H9 (cell line): ENCODE data around the gene KMT2C. TPM values are rescaled to one million over a fixed set of nuclear protein-coding genes. Genes with fewer than 3 reads are reported as not detected.

Experiments used
- DNase-seq: peaks from one replicate; pipeline ENCODE4 v3.0.0-alpha.2; 2017
- H2AFZ ChIP-seq: one replicate; pipeline ENCODE4 v1.6.1; 2013; ENCODE audit warnings: mild to moderate bottlenecking, low read length, control low read depth, moderate library complexity
- H2AK5ac ChIP-seq: 2 replicates; pipeline ENCODE4 v1.6.1; 2013; ENCODE audit warnings: low read length, control low read depth, mixed read lengths; ENCODE audit not compliant: insufficient read length
- H2BK120ac ChIP-seq: one replicate; pipeline ENCODE4 v1.6.1; 2013; ENCODE audit warnings: low read depth, mild to moderate bottlenecking, low read length, control low read depth, inconsistent platforms; ENCODE audit not compliant: poor library complexity, severe bottlenecking
- H2BK12ac ChIP-seq: 2 replicates; pipeline ENCODE4 v1.6.1; 2013; ENCODE audit warnings: low read length, control low read depth, mixed read lengths, low read depth; ENCODE audit not compliant: insufficient read length
- H2BK15ac ChIP-seq: 2 replicates; pipeline ENCODE4 v1.6.1; 2013; ENCODE audit warnings: low read depth, low read length, control low read depth
- H2BK20ac ChIP-seq: one replicate; pipeline ENCODE4 v1.6.1; 2013; ENCODE audit warnings: low read depth, mild to moderate bottlenecking, low read length, control low read depth, inconsistent platforms; ENCODE audit not compliant: poor library complexity, severe bottlenecking
- H2BK5ac ChIP-seq: 2 replicates; pipeline ENCODE4 v1.6.1; 2013; ENCODE audit warnings: low read length, control low read depth, mixed read lengths; ENCODE audit not compliant: insufficient read length
- H3K14ac ChIP-seq: 2 replicates; pipeline ENCODE4 v1.6.1; 2013; ENCODE audit warnings: low read length, control low read depth; ENCODE audit not compliant: insufficient read depth
- H3K18ac ChIP-seq: 2 replicates; pipeline ENCODE4 v1.6.1; 2013; ENCODE audit warnings: low read depth, mild to moderate bottlenecking, mixed read lengths, low read length, control low read depth; ENCODE audit not compliant: insufficient read length
- H3K23ac ChIP-seq: 2 replicates; pipeline ENCODE4 v1.6.1; 2013; ENCODE audit warnings: low read length, control low read depth, mixed read lengths, low read depth; ENCODE audit not compliant: insufficient read length
- H3K23me2 ChIP-seq: 2 replicates; pipeline ENCODE4 v1.6.1; 2013; ENCODE audit warnings: low read depth, mild to moderate bottlenecking, mixed read lengths, low read length, control low read depth; ENCODE audit not compliant: insufficient read length, poor library complexity, severe bottlenecking
- H3K27ac ChIP-seq: 2 replicates; pipeline ENCODE4 v1.5.1; 2013; ENCODE audit warnings: low read length, control low read depth, mixed read lengths, low read depth; ENCODE audit not compliant: insufficient read length
- H3K27me3 ChIP-seq: 2 replicates; pipeline ENCODE4 v1.6.1; 2013; ENCODE audit warnings: low read length, control low read depth, inconsistent platforms; ENCODE audit not compliant: insufficient read depth
- H3K4ac ChIP-seq: 2 replicates; pipeline ENCODE4 v1.6.1; 2013; ENCODE audit warnings: low read depth, mild to moderate bottlenecking, control low read depth, inconsistent platforms, low read length, moderate library complexity
- H3K4me1 ChIP-seq: 2 replicates; pipeline ENCODE4 v1.6.1; 2013; ENCODE audit warnings: low read length, control low read depth, inconsistent platforms; ENCODE audit not compliant: insufficient read depth
- H3K4me2 ChIP-seq: 2 replicates; pipeline ENCODE4 v1.6.1; 2013; ENCODE audit warnings: low read length, control low read depth, mixed read lengths; ENCODE audit not compliant: insufficient read length, insufficient read depth
- H3K56ac ChIP-seq: 2 replicates; pipeline ENCODE4 v1.6.1; 2013; ENCODE audit warnings: low read depth, mild to moderate bottlenecking, mixed read lengths, low read length, control low read depth; ENCODE audit not compliant: insufficient read length
- H3K79me1 ChIP-seq: 2 replicates; pipeline ENCODE4 v1.6.1; 2013; ENCODE audit warnings: low read depth, mild to moderate bottlenecking, moderate library complexity, low read length, control low read depth, inconsistent platforms; ENCODE audit not compliant: insufficient read depth, poor library complexity, severe bottlenecking
- H3K79me2 ChIP-seq: 2 replicates; pipeline ENCODE4 v1.6.1; 2013; ENCODE audit warnings: low read length, control low read depth, inconsistent platforms; ENCODE audit not compliant: insufficient read depth
- H3K9ac ChIP-seq: 2 replicates; pipeline ENCODE4 v1.6.1; 2013; ENCODE audit warnings: low read length, control low read depth, mixed read lengths; ENCODE audit not compliant: insufficient read length; ENCODE audit errors: extremely low read depth
- H3K9me3 ChIP-seq: one replicate; pipeline ENCODE4 v1.6.1; 2013; ENCODE audit warnings: low read depth, low read length, inconsistent platforms; ENCODE audit not compliant: control insufficient read depth
- H3T11ph ChIP-seq: one replicate; pipeline ENCODE4 v1.6.1; 2013; ENCODE audit warnings: mild to moderate bottlenecking, low read length, control low read depth, inconsistent platforms
- H4K20me1 ChIP-seq: one replicate; pipeline ENCODE4 v1.6.1; 2013; ENCODE audit not compliant: control insufficient read depth, insufficient read length, insufficient read depth
- H4K5ac ChIP-seq: 2 replicates; pipeline ENCODE4 v1.6.1; 2013; ENCODE audit warnings: low read depth, mild to moderate bottlenecking, mixed read lengths, low read length, control low read depth; ENCODE audit not compliant: insufficient read length
- H4K8ac ChIP-seq: replicated peaks from 2 replicates; pipeline ENCODE4 v1.6.1; 2013; ENCODE audit warnings: low read length, control low read depth, mixed read lengths, low read depth; ENCODE audit not compliant: insufficient read length
- H4K91ac ChIP-seq: 2 replicates; pipeline ENCODE4 v1.6.1; 2013; ENCODE audit warnings: low read depth, mild to moderate bottlenecking, moderate library complexity, mixed read lengths, low read length, control low read depth; ENCODE audit not compliant: insufficient read length
- H3K27ac Mint-ChIP-seq, 3 experiments: 2 replicates in 2 of 3; 3 replicates in 1 of 3; pipeline ENCODE4 v1.8.0; 2020 to 2021; ENCODE audit warnings: mixed read lengths in 3 of 3, mild to moderate bottlenecking in 1 of 3, moderate library complexity in 1 of 3
- H3K27me3 Mint-ChIP-seq: 2 replicates; pipeline ENCODE4 v1.8.0; 2021; ENCODE audit warnings: low read depth, mild to moderate bottlenecking, moderate library complexity, mixed read lengths
- H3K36me3 Mint-ChIP-seq, 3 experiments: 2 replicates in 2 of 3; 3 replicates in 1 of 3; pipeline ENCODE4 v1.8.0; 2020 to 2021; ENCODE audit warnings: low read depth in 3 of 3, mixed read lengths in 3 of 3; ENCODE audit not compliant: insufficient read depth in 1 of 3
- H3K4me1 Mint-ChIP-seq, 2 experiments: 2 replicates each; pipeline ENCODE4 v1.8.0; 2020; ENCODE audit warnings: mixed read lengths in 2 of 2
- H3K4me3 Mint-ChIP-seq, 2 experiments: 2 replicates in 1 of 2; 3 replicates in 1 of 2; pipeline ENCODE4 v1.8.0; 2020 to 2021; ENCODE audit warnings: mild to moderate bottlenecking in 2 of 2, mixed read lengths in 2 of 2, moderate library complexity in 1 of 2
- H3K9me3 Mint-ChIP-seq, 2 experiments: 2 replicates in 1 of 2; 3 replicates in 1 of 2; pipeline ENCODE4 v1.8.0; 2020; ENCODE audit warnings: mild to moderate bottlenecking in 2 of 2, mixed read lengths in 2 of 2, moderate library complexity in 1 of 2
- WGBS: extraction: QIAGEN DNeasy Blood & Tissue Kit; methylation state at CpG from one replicate; pipeline ENCODE4 v1.1.7; 2013; ENCODE audit warnings: missing lambda C conversion rate, low lambda C conversion rate, mixed read lengths; ENCODE audit not compliant: insufficient read length; ENCODE audit errors: extremely low coverage; 5-methylcytosine and 5-hydroxymethylcytosine counted together
- total RNA-seq: library from RNA; stranded (reverse); gene quantifications from 2 replicates; pipeline ENCODE4 v1.2.1, GENCODE V29; 2021
- TF ChIP-seq, protein P1 (sequence below): fragments of 200-600 bp; sonication (generic); conservative IDR thresholded peaks from 3 replicates; pipeline ENCODE4 v1.8.0; 2021; ENCODE audit warnings: antibody characterized with exemption, mild to moderate bottlenecking

The KMT2C gene
- total RNA-seq, 1 experiment from 2014 or later = 32.2 TPM

DNA sequence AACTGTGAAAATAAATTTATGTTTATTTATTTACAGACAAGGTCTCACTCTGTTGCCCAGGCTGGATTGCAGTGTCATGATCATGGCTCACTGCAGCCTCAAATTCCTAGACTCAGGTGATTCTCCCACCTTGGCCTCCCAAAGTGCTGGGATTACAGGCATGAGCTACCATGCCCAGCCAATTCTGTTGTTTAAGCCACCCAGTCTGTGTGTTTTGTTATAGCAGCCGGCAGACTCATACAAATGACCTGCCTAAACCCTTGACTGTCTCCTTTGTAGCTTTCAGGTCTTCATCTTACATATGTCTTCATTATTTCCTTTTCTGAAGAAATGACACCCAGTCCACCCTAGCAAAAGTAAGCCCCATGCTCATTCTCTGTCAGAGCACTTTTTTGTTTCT is 43.8 kb upstream of the KMT2C start:
- Histone ChIP-seq H2BK12ac (no peak overlapping the region), H3K14ac (no peak overlapping the region), H3K4me1 (no peaks in the 10 kb centered on the region), H3K56ac (no peak overlapping the region), H4K5ac (no peak overlapping the region), H3K9me3 (no peaks in the 10 kb centered on the region), H3T11ph (no peak overlapping the region), H3K79me2 (no peaks in the 10 kb centered on the region), H2BK20ac (no peak overlapping the region), H2AFZ (no peak overlapping the region), H4K20me1 (no peaks in the 10 kb centered on the region), H2BK5ac (no peak overlapping the region), H3K23me2 (no peaks in the 10 kb centered on the region), H2AK5ac (no peak overlapping the region), H3K9ac (no peak overlapping the region), H3K23ac (no peak overlapping the region), H4K8ac (no peak overlapping the region), H2BK15ac (no peak overlapping the region), H3K4me2 (no peak overlapping the region), H3K18ac (no peak overlapping the region), H3K79me1 (no peaks in the 10 kb centered on the region), H3K27ac (no peak overlapping the region), H3K4ac (no peak overlapping the region), H3K27me3 (no peaks in the 10 kb centered on the region), H4K91ac (no peak overlapping the region), H2BK120ac (no peak overlapping the region)
- Mint-ChIP-seq H3K9me3 (no peaks in the 10 kb centered on the region), H3K4me1 (peaks cover 0 to 2% of the 10 kb centered on the region in 2 experiments; a peak in 1 of 4 replicates), H3K27me3 (no peaks in the 10 kb centered on the region), H3K36me3 (no peaks in the 10 kb centered on the region), H3K27ac (no peak overlapping the region), H3K4me3 (no peak overlapping the region)
- no peak for DNase-seq
- TF ChIP-seq, protein P1, sequence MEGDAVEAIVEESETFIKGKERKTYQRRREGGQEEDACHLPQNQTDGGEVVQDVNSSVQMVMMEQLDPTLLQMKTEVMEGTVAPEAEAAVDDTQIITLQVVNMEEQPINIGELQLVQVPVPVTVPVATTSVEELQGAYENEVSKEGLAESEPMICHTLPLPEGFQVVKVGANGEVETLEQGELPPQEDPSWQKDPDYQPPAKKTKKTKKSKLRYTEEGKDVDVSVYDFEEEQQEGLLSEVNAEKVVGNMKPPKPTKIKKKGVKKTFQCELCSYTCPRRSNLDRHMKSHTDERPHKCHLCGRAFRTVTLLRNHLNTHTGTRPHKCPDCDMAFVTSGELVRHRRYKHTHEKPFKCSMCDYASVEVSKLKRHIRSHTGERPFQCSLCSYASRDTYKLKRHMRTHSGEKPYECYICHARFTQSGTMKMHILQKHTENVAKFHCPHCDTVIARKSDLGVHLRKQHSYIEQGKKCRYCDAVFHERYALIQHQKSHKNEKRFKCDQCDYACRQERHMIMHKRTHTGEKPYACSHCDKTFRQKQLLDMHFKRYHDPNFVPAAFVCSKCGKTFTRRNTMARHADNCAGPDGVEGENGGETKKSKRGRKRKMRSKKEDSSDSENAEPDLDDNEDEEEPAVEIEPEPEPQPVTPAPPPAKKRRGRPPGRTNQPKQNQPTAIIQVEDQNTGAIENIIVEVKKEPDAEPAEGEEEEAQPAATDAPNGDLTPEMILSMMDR = no peak
- no CpG with 5 or more reads among the region's 1 CpG for WGBS
